CD14-positive monocyte (primary cell): Measurements from ENCODE around the gene SMIM28. TPM values are rescaled to one million over a fixed set of nuclear protein-coding genes. Genes with fewer than 3 reads are reported as not detected.

Experiments
- DNase-seq, 3 donors: peaks; one replicate each; pipeline ENCODE4 v3.0.0-alpha.2; 2011 to 2022
- H2AFZ ChIP-seq: 2 replicates; pipeline ENCODE4 v1.6.0; 2012; ENCODE audit warnings: mild to moderate bottlenecking, low read depth, low read length, inconsistent platforms; ENCODE audit not compliant: insufficient read depth, poor library complexity, severe bottlenecking
- H3K27ac ChIP-seq, 2 donors: 1 replicate in 1 of 2; 2 replicates in 1 of 2; pipeline ENCODE4 v1.5.1; 2012 to 2013; ENCODE audit warnings: low read length in 2 of 2, control low read depth in 1 of 2, inconsistent platforms in 1 of 2, low read depth in 1 of 2, mild to moderate bottlenecking in 1 of 2
- H3K27me3 ChIP-seq, 2 donors: one replicate each; pipeline versions ENCODE4 v1.6.0 to v1.6.1; 2011 to 2013; ENCODE audit warnings: low read length in 2 of 2; ENCODE audit not compliant: control insufficient read depth in 2 of 2, insufficient read depth in 2 of 2
- H3K36me3 ChIP-seq, 2 donors: replicated peaks in 1 of 2; 1 replicate in 1 of 2; 2 replicates in 1 of 2; pipeline versions ENCODE4 v1.5.1 to v1.6.1; 2012 to 2013; ENCODE audit warnings: low read length in 2 of 2, control low read depth in 1 of 2, inconsistent platforms in 1 of 2, mild to moderate bottlenecking in 1 of 2; ENCODE audit not compliant: insufficient read depth in 2 of 2, control insufficient read depth in 1 of 2
- H3K4me1 ChIP-seq, 2 donors: 1 replicate in 1 of 2; 2 replicates in 1 of 2; pipeline versions ENCODE4 v1.5.1 to v1.6.1; 2012 to 2013; ENCODE audit warnings: low read length in 2 of 2, control low read depth in 1 of 2, inconsistent platforms in 1 of 2, mild to moderate bottlenecking in 1 of 2, moderate library complexity in 1 of 2; ENCODE audit not compliant: insufficient read depth in 2 of 2, control insufficient read depth in 1 of 2
- H3K4me2 ChIP-seq: replicated peaks from 2 replicates; pipeline ENCODE3; 2012; ENCODE audit warnings: low read length, moderate library complexity, mild to moderate bottlenecking; ENCODE audit not compliant: poor library complexity, severe bottlenecking; ENCODE audit errors: extremely low read depth
- H3K4me3 ChIP-seq, 3 experiments: fragments of 200-600 bp in 1 of 3; sonication (generic) in 1 of 3; replicated peaks in 1 of 3; 1 replicate in 2 of 3; 2 replicates in 1 of 3; pipeline ENCODE4 v1.5.1; 2011 to 2013; ENCODE audit warnings: low read length in 3 of 3, mild to moderate bottlenecking in 3 of 3, control low read depth in 2 of 3, low read depth in 2 of 3, inconsistent platforms in 1 of 3, moderate library complexity in 1 of 3
- H3K79me2 ChIP-seq: 2 replicates; pipeline ENCODE4 v1.6.0; 2012; ENCODE audit warnings: mild to moderate bottlenecking, control low read depth, inconsistent platforms, low read length, moderate library complexity; ENCODE audit not compliant: insufficient read depth
- H3K9ac ChIP-seq: 2 replicates; pipeline ENCODE4 v1.6.0; 2017; ENCODE audit warnings: low read length, mild to moderate bottlenecking; ENCODE audit not compliant: insufficient read depth, poor library complexity, severe bottlenecking
- H3K9me3 ChIP-seq, 2 donors: replicated peaks in 1 of 2; 1 replicate in 1 of 2; 2 replicates in 1 of 2; pipeline versions ENCODE4 v1.5.1 to v1.6.1; 2012 to 2013; ENCODE audit warnings: low read length in 2 of 2, control low read depth in 1 of 2; ENCODE audit not compliant: control insufficient read depth in 1 of 2, insufficient read depth in 1 of 2
- H4K20me1 ChIP-seq: 2 replicates; pipeline ENCODE4 v1.6.0; 2012; ENCODE audit warnings: mild to moderate bottlenecking, low read length, control low read depth, moderate library complexity; ENCODE audit not compliant: insufficient read depth
- H3K27ac Mint-ChIP-seq, 7 donors: one replicate each; pipeline ENCODE4 v1.8.0; 2020; ENCODE audit warnings: mild to moderate bottlenecking in 7 of 7, mixed read lengths in 7 of 7, moderate library complexity in 6 of 7, inconsistent platforms in 2 of 7
- H3K27me3 Mint-ChIP-seq, 3 donors: one replicate each; pipeline ENCODE4 v1.8.0; 2021 to 2022; ENCODE audit warnings: low read depth in 3 of 3, mild to moderate bottlenecking in 3 of 3, mixed read lengths in 3 of 3, moderate library complexity in 3 of 3, inconsistent platforms in 1 of 3
- H3K36me3 Mint-ChIP-seq, 2 donors: one replicate each; pipeline ENCODE4 v1.8.0; 2020; ENCODE audit warnings: mixed read lengths in 2 of 2, inconsistent platforms in 1 of 2, mild to moderate bottlenecking in 1 of 2
- H3K4me1 Mint-ChIP-seq: one replicate; pipeline ENCODE4 v1.8.0; 2020; ENCODE audit warnings: mild to moderate bottlenecking, mixed read lengths
- H3K4me3 Mint-ChIP-seq, 2 donors: one replicate each; pipeline ENCODE4 v1.8.0; 2020; ENCODE audit warnings: mild to moderate bottlenecking in 2 of 2, mixed read lengths in 2 of 2, moderate library complexity in 1 of 2
- H3K9me3 Mint-ChIP-seq, 7 donors: one replicate each; pipeline ENCODE4 v1.8.0; 2020 to 2022; ENCODE audit warnings: mixed read lengths in 7 of 7, mild to moderate bottlenecking in 6 of 7, moderate library complexity in 6 of 7, inconsistent platforms in 2 of 7
- WGBS: methylation state at CpG from one replicate; pipeline ENCODE4 v1.1.5; 2013; ENCODE audit warnings: missing lambda C conversion rate; ENCODE audit not compliant: insufficient coverage; 5-methylcytosine and 5-hydroxymethylcytosine counted together
- intact Hi-C, 2 donors: fragments of 100-400 bp; cut with micrococcal nuclease; formaldehyde crosslinking; loops; one replicate each; pipeline versions ENCODE4 v1.15.0 to v1.15.1; 2023
- polyA plus RNA-seq, 3 donors: library from polyadenylated mRNA; depleted of rRNA in 1 of 3; unstranded in 2 of 3; stranded (reverse) in 1 of 3; fragments of 300-500 nt in 2 of 3; fragments of >200 nt in 1 of 3; fragmentation: Illumina TruSeq in 2 of 3; gene quantifications; 1 replicate in 2 of 3; 2 replicates in 1 of 3; pipeline ENCODE4 v1.2.3, GENCODE V29; 2012 to 2021
- TF ChIP-seq, protein P1 (sequence below): fragments of 200-600 bp; IDR thresholded peaks from one replicate; pipeline ENCODE4 v1.8.0; 2022; ENCODE audit warnings: antibody characterized with exemption, mild to moderate bottlenecking

SMIM28 gene
- polyA plus RNA-seq, 3 donors: not detected

DNA sequence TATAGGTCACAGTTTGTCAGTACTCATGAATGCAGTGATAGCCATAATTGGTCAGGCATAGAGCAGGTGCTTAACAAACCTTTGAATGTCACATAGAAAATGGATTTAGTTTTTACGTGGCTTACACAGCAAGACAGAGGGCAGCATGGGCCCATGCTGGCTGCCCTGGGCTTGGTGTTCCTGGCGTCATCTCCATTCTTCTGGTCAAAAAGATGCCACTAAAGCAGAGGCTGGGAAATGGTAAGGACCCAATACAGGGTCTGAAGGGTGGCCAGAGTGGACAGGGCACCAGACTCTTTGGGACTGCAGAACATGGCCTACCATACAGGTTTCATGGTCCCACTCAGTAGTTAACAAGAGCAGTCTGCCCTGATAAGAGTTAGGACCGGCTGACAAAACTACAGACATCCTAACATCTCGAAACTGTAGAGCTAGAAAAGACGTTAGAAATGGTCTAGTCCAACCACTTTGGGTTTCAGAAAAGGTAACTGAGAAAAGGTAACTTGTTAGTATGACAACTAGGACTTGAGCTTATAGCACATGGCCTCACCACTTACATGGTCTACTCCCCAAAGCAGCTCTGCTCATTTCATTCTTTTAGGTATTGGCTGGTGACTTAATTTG is 48.9 kb downstream of the SMIM28 start:
- Mint-ChIP-seq H3K4me3 (no peak overlapping the region), H3K27ac (no peak overlapping the region), H3K9me3 (no peaks in the 10 kb centered on the region), H3K4me1 (peaks cover 40% of the 10 kb centered on the region), H3K27me3 (peaks cover 1 to 3% (median 1%) of the 10 kb centered on the region in 3 donors), H3K36me3 (peaks cover 5 to 10% of the 10 kb centered on the region in 2 donors)
- Histone ChIP-seq H3K4me2 (no peak overlapping the region), H3K9me3 (no peaks in the 10 kb centered on the region), H2AFZ (no peak overlapping the region), H3K27ac (no peak overlapping the region), H3K4me3 (no peak overlapping the region), H4K20me1 (no peaks in the 10 kb centered on the region), H3K4me1 (peaks cover 34 to 36% of the 10 kb centered on the region in 2 donors), H3K9ac (no peak overlapping the region), H3K79me2 (no peaks in the 10 kb centered on the region), H3K27me3 (no peaks in the 10 kb centered on the region), H3K36me3 (no peaks in the 10 kb centered on the region)
- TF ChIP-seq, protein P1, sequence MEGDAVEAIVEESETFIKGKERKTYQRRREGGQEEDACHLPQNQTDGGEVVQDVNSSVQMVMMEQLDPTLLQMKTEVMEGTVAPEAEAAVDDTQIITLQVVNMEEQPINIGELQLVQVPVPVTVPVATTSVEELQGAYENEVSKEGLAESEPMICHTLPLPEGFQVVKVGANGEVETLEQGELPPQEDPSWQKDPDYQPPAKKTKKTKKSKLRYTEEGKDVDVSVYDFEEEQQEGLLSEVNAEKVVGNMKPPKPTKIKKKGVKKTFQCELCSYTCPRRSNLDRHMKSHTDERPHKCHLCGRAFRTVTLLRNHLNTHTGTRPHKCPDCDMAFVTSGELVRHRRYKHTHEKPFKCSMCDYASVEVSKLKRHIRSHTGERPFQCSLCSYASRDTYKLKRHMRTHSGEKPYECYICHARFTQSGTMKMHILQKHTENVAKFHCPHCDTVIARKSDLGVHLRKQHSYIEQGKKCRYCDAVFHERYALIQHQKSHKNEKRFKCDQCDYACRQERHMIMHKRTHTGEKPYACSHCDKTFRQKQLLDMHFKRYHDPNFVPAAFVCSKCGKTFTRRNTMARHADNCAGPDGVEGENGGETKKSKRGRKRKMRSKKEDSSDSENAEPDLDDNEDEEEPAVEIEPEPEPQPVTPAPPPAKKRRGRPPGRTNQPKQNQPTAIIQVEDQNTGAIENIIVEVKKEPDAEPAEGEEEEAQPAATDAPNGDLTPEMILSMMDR: no peak
- WGBS: 93% methylated on average over 2 of the region's 5 CpGs
- intact Hi-C loops: loop anchor here in 1 of 2 donors (5.0 to 10.0 kb wide), 2 partner anchors 91 to 338 kb away; no protein-coding TSS in a partner anchor
- no peak for DNase-seq

DNA sequence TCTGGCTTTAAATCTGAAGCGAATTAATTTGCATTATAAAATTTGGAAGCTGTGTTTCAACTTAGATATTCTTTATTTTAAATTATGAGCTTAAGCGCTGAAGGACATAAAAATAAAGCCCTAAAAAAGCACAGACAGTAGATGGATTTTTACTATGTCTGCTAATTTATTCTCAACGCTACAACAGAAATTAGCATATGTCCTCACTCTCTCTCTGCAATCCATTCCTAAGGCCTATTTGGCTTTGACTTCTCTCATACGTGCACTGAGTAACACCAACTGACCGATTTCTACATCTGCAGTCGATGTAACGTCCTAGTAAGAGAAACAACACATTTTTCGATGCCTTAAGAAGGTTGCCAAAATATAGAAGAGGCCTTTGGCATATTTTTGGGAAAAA is 50.0 kb downstream of the SMIM28 start:
- no peak for DNase-seq
- no peak overlapping the region for H3K27ac ChIP-seq
- no peak overlapping the region for H3K4me3 Mint-ChIP-seq
- no peak overlapping the region for H3K4me2 ChIP-seq
- H2AFZ ChIP-seq: no peak overlapping the region
- peaks cover 45% of the 10 kb centered on the region for H3K4me1 Mint-ChIP-seq
- TF ChIP-seq, protein P1: no peak
- no peak overlapping the region for H3K27ac Mint-ChIP-seq
- H3K79me2 ChIP-seq: no peaks in the 10 kb centered on the region
- no peak overlapping the region for H3K9ac ChIP-seq
- H3K9me3 Mint-ChIP-seq: no peaks in the 10 kb centered on the region
- H3K4me1 ChIP-seq: peaks cover 36 to 39% of the 10 kb centered on the region in 2 donors
- WGBS: 100% methylated on average over 1 of the region's 8 CpGs
- peaks cover 5 to 10% of the 10 kb centered on the region in 2 donors for H3K36me3 Mint-ChIP-seq
- no peak overlapping the region for H3K4me3 ChIP-seq
- intact Hi-C loops: loop anchor here in 1 of 2 donors (5.0 to 10.0 kb wide), 2 partner anchors 90 to 337 kb away; no protein-coding TSS in a partner anchor
- H4K20me1 ChIP-seq: no peaks in the 10 kb centered on the region
- peaks cover 1 to 3% (median 1%) of the 10 kb centered on the region in 3 donors for H3K27me3 Mint-ChIP-seq
- no peaks in the 10 kb centered on the region for H3K9me3 ChIP-seq
- no peaks in the 10 kb centered on the region for H3K27me3 ChIP-seq
- no peaks in the 10 kb centered on the region for H3K36me3 ChIP-seq
